Measurements from ENCODE around the gene FNBP1.
A peak's percentile ranks its signal among the peaks of the same experiment; 100 is the strongest.
"Not testable (repeated sequence)": the region's sequence is repeated elsewhere in the genome, so short reads cannot be mapped to it uniquely, and the experiment has no call there.

The FNBP1 gene

GRCh38 chr9:129990269-129991010 lies 52.5 kb downstream of the FNBP1 start:
- DNase-seq: peak; percentile 37 to 41

DNA sequence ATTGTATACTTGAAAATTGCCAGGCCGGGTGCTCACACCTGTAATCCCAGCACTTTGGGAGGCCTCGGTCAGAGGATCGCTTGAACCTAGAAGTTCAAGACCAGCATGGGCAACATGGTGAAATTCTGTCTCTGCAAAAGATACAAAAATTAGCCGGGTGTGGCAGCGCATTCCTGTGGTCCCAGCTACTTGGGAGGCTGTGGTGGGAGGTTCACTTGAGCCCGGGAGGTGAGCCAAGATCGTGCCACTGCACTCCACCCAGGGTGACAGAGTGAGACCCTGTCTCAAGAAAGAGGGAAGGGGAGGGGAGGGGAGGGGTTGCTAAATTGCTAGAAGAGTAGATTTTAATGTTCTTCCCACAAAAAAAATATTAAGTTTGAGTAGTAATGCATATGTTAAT lies 53.2 kb downstream of the FNBP1 start:
- no peak for DNase-seq

DNA sequence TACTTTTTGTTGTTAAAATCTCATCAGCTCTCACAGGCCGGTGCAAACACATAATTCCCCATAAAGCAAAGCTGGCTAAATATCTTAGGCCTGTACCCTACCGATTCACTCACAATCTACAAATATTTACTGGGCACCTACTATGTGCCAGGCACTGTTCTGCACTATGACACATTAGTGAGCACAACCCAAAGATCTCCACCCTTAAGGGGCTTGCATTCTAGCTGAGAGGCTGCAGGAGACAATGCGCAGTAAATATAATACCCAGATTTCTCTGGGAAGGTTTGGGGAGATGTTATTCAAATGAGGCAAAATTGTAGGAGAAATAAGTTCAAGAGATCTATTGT lies 53.7 kb downstream of the FNBP1 start:
- no peak for DNase-seq

- no peak for DNase-seq
Measured at GRCh38 chr9:129988607-129989361, 54.2 kb downstream of the FNBP1 start.

DNA sequence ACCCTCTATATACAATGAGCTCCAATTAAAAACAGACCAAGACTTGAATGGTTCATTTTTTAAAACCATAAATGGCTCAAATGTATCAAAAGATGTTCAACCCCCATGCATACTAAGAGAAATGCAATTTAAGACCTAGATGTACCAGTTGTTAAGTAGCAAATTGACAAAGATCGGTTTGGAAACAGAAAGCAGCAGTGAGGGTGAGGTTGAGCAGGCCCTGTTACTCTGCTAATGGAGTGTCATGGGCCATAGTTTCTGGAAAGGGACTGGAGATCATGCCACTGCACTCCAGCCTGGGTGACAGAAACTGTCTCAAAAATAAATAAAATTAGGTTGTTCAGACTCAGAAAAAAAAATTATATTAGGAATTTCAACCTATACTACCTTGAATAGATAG lies 55.0 kb downstream of the FNBP1 start:
- DNase-seq: no peak

DNA sequence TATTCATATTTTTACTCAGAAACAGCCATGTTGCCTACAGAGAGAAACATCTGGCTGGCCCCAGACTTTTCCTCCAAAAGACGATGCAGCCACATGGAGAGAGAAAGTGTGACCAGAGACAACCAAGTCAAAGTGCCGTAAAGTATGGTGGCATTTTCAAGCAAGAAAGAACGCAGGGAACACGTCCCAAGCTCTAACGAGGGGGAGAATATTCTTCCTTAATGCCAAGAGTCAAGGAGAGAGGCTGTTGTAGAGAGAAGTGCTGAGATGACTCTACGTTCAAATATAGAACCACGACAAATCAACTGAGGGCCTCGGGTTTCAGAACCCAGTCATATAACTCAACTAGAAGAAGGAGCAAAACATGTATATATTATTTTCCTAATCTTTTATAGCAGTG lies 55.9 kb downstream of the FNBP1 start:
- DNase-seq: no peak

- DNase-seq: peak in 1 of 2 donors; percentile 60
Measured at GRCh38 chr9:129984589-129984988, 58.4 kb downstream of the FNBP1 start.

DNA sequence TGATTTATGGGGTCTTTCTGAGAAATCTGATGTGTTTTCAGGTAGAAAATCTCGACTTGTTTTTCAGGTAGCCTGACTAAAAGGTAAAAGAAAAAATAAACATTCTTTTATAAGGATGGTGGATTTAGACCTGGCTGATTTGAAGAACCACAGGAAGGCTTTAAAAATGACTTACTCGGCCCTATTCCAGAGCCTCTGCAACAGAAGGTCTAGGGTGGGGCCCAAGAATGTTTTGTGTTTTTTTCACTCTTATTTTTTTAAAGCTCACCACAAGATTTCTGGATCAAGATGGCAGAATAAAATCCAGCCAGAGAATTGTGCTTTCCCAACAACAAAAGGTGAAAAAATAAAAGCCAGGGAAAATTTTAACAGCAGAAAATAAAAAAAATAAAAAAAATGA lies 59.1 kb downstream of the FNBP1 start:
- no peak for DNase-seq

GRCh38 chr9:129981180-129981907 lies 61.6 kb downstream of the FNBP1 start:
- peak; percentile 72 to 80 for DNase-seq

- DNase-seq: not testable (repeated sequence)
Measured at GRCh38 chr9:129980224-129980623, 62.8 kb downstream of the FNBP1 start.

- peak in 1 of 2 donors; percentile 43 for DNase-seq
Measured at GRCh38 chr9:129979071-129979745, 63.8 kb downstream of the FNBP1 start.

- no peak for DNase-seq
Measured at GRCh38 chr9:129972816-129973215, 70.2 kb downstream of the FNBP1 start.

DNA sequence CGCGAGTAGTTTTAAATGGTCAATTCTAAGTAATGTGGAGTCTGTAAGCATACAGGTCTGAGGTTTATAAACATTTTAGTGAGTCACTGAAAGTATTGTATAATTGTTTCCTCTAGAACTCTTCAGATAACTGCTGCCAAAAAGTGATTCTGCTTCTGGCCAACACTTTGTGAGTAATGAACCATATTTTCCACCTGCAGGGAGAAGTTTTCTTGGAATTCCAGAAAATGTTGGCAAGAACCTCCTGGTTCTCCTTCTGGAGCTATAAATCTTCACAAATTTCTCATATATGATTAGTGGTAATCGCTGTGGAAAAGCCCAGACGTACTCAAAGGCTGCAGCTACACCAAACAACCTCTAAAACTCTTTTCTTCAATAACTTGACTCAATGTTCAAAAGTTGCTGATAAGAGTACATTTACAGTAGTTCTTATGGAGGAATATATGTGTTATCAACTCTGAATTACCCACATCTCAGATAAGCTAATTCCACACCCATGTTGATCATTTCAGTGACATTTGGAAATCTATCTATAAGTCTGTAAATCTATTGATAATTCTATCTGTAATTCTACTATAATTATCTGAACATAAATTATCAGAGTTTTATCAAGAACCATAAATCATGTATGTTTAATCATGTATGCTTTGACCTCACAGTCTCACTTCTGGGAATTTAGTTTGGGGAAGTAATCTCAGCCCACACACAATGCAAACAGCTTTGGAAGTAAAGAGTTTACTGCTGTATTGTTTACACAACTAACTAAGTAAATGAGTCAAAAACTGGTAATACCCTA lies 74.1 kb downstream of the FNBP1 start:
- DNase-seq: peak; percentile 78 to 81

- no peak for DNase-seq
Measured at GRCh38 chr9:129964901-129965734, 77.9 kb downstream of the FNBP1 start.

DNA sequence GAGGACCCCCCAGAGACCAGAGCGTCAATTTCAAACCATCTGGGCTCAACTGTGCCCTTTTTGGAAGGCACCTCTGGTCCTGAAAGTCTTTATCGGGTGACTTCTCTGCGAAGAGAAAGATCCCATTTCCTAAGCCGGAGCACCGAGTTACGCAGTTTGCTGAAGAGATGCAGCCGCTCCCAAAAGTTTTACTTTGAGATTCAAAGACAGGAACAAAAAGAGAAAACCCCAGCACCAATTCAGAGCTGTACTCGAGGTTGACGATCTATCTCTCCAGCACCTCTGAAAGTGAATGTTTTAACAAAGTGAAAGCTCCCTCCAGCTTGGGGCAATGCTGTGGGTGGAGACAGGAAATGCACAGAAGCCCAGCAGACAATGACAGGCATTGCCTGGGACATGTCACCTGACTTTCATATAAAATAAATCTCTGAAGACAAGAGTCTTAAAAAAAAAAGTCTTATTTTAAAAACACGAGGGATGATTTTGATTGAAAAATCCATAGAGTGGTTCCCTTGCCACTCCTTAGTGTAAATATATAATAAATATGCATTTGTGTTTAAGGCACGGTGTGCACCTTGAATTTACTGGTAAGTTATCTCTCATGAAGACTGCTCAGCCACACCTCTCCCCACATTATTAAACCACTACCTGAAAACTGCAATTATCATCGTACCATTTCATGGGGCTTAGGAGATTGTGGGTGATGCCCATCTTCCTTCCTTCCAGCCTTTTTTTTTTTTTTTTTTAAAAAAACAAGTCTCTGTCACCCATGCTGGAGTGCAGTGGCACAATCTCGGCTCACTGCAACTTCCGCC lies 79.9 kb downstream of the FNBP1 start:
- peak; percentile 77 to 81 for DNase-seq

GRCh38 chr9:129962451-129962864 lies 80.5 kb downstream of the FNBP1 start:
- DNase-seq: no peak

- peak; percentile 49 to 63 for DNase-seq
Measured at GRCh38 chr9:129958796-129959195, 84.2 kb downstream of the FNBP1 start.

GRCh38 chr9:129954868-129955550 lies 88.0 kb downstream of the FNBP1 start:
- peak; percentile 84 to 90 for DNase-seq

- no peak for DNase-seq
Measured at GRCh38 chr9:129953736-129954135, 89.3 kb downstream of the FNBP1 start.

- no peak for DNase-seq
Measured at GRCh38 chr9:129952337-129952736, 90.7 kb downstream of the FNBP1 start.
